HG02763 (cell line): ENCODE results near the gene ZNF407.

Experiments used
- ATAC-seq: cut with Tn5 transposase; IDR thresholded peaks from one replicate; pipeline ENCODE4 v1.9.1; 2021; ENCODE audit warnings: mild to moderate bottlenecking, moderate library complexity; ENCODE audit not compliant: unreplicated experiment

Gene ZNF407

GRCh38 chr18:75109319-75109691, 511.6 kb downstream of the ZNF407 start:
- ATAC-seq = no peak

- no peak for ATAC-seq
These were observed 512.1 kb downstream of the ZNF407 start for GRCh38 chr18:75109819-75110218.

GRCh38 chr18:75110311-75110710, 512.6 kb downstream of the ZNF407 start:
- ATAC-seq = no peak

GRCh38 chr18:75110846-75111415, 513.3 kb downstream of the ZNF407 start:
- no peak for ATAC-seq

- ATAC-seq = no peak
These were observed 514.1 kb downstream of the ZNF407 start for GRCh38 chr18:75111760-75112159.

- ATAC-seq = no peak
These were observed 514.8 kb downstream of the ZNF407 start for GRCh38 chr18:75112186-75113096.

- no peak for ATAC-seq
These were observed 515.8 kb downstream of the ZNF407 start for GRCh38 chr18:75113455-75113854.

GRCh38 chr18:75114231-75114764, 516.6 kb downstream of the ZNF407 start:
- ATAC-seq = no peak
